Testis (tissue), 2 donors: Measurements from ENCODE around the gene AP1S2.

Experiments used
- POLR2A ChIP-seq: fragments of 450-650 bp; IDR thresholded peaks from one replicate; pipeline ENCODE4 v1.6.1; 2017; ENCODE audit warnings: antibody characterized with exemption, mild to moderate bottlenecking, moderate library complexity
- TF ChIP-seq, protein P1 (sequence below), 3 experiments: fragments of 450-650 bp in 2 of 3; fragments of 200-600 bp in 1 of 3; sonication (generic) in 1 of 3; IDR thresholded peaks; one replicate each; pipeline ENCODE4 v1.5.1; 2016 to 2019; ENCODE audit warnings: antibody characterized with exemption in 3 of 3, mild to moderate bottlenecking in 2 of 3, moderate library complexity in 1 of 3

DNA sequence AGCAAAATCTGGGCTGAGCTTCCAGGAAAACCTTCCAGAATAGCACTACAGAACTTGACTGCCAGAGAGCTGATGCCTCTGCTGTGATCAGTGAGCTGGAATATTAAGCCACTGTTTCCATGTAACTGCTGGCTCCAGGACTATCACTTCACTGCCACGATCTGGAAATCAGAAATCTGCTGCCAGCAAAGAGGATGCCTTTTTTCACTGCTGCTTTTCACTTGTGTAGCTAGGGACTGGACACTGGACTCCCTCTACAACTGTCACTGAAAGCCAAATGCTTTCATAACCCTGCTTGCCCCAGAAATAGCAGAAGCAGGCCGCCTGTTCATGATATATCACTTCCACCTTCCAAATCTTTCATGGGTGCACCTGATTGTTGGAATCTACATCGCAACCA is 9.4 kb upstream of the AP1S2 start:
- no peak for TF ChIP-seq POLR2A
- TF ChIP-seq, protein P1, sequence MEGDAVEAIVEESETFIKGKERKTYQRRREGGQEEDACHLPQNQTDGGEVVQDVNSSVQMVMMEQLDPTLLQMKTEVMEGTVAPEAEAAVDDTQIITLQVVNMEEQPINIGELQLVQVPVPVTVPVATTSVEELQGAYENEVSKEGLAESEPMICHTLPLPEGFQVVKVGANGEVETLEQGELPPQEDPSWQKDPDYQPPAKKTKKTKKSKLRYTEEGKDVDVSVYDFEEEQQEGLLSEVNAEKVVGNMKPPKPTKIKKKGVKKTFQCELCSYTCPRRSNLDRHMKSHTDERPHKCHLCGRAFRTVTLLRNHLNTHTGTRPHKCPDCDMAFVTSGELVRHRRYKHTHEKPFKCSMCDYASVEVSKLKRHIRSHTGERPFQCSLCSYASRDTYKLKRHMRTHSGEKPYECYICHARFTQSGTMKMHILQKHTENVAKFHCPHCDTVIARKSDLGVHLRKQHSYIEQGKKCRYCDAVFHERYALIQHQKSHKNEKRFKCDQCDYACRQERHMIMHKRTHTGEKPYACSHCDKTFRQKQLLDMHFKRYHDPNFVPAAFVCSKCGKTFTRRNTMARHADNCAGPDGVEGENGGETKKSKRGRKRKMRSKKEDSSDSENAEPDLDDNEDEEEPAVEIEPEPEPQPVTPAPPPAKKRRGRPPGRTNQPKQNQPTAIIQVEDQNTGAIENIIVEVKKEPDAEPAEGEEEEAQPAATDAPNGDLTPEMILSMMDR (IDR thresholded peaks at IDR 0.05), result no peak
